PFSK-1 (cell line): Measurements from ENCODE around the gene MT1M.

Experiments used
- FOXP2 ChIP-seq: optimal IDR thresholded peaks from 2 replicates; pipeline ENCODE3; 2011; ENCODE audit warnings: borderline replicate concordance, control low read depth, inconsistent platforms; ENCODE audit not compliant: insufficient read depth; ENCODE audit errors: extremely low read length, extremely low read depth
- POLR2AphosphoS5 ChIP-seq: IDR thresholded peaks from 2 replicates; pipeline ENCODE4 v1.6.1; 2012; ENCODE audit warnings: low read depth, mild to moderate bottlenecking, control low read depth, low read length, moderate library complexity
- SIN3A ChIP-seq: IDR thresholded peaks from 2 replicates; pipeline ENCODE4 v1.6.1; 2012; ENCODE audit warnings: mild to moderate bottlenecking, low read length, moderate library complexity, borderline replicate concordance; ENCODE audit not compliant: insufficient read depth
- TAF1 ChIP-seq: IDR thresholded peaks from 2 replicates; pipeline ENCODE4 v1.6.1; 2012; ENCODE audit warnings: low read length, control low read depth, borderline replicate concordance; ENCODE audit not compliant: insufficient read depth
- TF ChIP-seq, protein P1 (sequence below), 2 experiments: IDR thresholded peaks; 2 replicates each; pipeline versions ENCODE4 v1.6.1 to v1.8.0; 2011 to 2012; ENCODE audit warnings: low read depth in 2 of 2, low read length in 2 of 2, control low read depth in 1 of 2, inconsistent platforms in 1 of 2, mild to moderate bottlenecking in 1 of 2, moderate library complexity in 1 of 2; ENCODE audit not compliant: insufficient read depth in 1 of 2

Gene MT1M

DNA sequence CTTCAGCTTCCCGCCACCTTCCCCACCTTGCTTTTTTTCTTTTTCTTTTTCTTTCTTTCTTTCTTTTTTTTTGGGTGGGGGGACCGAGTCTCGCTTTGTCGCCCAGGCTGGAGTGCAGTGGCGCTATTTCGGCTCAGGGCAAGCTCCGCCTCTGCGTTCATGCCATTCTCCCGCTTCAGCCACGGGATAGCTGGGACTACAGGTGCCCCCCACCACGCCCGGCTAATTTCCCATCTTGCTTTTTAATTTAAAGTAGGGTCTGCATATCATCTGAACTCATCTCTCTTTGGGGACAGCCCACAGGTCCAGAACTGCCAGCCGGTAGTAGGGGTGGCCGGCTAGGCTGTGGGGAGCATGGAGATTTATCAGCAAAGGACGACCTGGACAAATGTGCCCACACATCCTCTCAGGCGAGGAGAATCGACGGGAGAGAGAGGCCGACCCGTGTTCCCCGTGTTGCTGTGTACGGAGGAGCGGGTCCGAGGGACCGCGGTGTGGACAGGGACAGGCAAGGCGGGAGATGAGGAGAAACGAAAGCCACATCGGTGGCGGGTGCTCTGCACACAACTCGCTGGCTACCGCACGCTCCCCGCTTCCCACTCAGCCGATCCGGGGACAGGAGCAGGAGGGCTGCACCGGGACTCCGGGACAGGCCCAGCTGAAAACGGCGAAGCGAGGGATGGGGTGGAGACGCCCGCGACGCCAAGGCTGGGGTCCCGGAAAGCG is 2.4 kb downstream of the MT1M start:
- no peak for TF ChIP-seq POLR2AphosphoS5
- no peak for TF ChIP-seq FOXP2
- TF ChIP-seq, protein P1, sequence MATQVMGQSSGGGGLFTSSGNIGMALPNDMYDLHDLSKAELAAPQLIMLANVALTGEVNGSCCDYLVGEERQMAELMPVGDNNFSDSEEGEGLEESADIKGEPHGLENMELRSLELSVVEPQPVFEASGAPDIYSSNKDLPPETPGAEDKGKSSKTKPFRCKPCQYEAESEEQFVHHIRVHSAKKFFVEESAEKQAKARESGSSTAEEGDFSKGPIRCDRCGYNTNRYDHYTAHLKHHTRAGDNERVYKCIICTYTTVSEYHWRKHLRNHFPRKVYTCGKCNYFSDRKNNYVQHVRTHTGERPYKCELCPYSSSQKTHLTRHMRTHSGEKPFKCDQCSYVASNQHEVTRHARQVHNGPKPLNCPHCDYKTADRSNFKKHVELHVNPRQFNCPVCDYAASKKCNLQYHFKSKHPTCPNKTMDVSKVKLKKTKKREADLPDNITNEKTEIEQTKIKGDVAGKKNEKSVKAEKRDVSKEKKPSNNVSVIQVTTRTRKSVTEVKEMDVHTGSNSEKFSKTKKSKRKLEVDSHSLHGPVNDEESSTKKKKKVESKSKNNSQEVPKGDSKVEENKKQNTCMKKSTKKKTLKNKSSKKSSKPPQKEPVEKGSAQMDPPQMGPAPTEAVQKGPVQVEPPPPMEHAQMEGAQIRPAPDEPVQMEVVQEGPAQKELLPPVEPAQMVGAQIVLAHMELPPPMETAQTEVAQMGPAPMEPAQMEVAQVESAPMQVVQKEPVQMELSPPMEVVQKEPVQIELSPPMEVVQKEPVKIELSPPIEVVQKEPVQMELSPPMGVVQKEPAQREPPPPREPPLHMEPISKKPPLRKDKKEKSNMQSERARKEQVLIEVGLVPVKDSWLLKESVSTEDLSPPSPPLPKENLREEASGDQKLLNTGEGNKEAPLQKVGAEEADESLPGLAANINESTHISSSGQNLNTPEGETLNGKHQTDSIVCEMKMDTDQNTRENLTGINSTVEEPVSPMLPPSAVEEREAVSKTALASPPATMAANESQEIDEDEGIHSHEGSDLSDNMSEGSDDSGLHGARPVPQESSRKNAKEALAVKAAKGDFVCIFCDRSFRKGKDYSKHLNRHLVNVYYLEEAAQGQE (IDR thresholded peaks at IDR 0.05; ENCODE audit: insufficient read depth in 1 of 2, low read depth in 2 of 2, low read length in 2 of 2), result no peak
- TF ChIP-seq SIN3A, result no peak
- no peak for TF ChIP-seq TAF1

DNA sequence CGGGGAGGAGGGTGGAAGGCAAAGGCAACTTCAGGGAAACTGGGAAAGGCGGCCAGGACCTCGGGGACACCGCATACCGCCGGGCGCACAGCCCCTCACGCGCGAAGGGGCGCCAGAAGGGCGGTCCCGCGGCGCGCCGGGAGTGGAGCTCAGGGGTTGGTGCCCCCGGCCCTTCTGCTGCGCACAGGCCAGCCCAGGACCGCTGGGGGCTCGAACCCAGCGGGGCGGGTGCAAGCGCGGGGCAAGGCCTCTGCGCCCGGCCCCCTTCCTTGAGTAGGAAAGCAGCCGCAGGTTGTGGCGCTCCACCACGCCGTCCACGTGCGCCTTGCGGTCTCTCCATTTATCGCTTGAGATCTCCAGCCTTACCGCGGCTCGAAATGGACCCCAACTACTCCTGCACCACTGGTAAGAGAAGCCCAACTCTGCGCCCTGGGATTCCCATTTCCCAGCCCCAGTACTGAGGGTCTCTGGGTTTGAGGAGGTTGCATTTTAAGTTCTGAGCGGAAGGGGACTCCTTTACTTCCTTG is 3.0 kb downstream of the MT1M start:
- TF ChIP-seq, protein P1 (IDR thresholded peaks at IDR 0.05; ENCODE audit: insufficient read depth in 1 of 2, low read depth in 2 of 2, low read length in 2 of 2), result no peak
- no peak for TF ChIP-seq SIN3A
- TF ChIP-seq POLR2AphosphoS5, result no peak
- TF ChIP-seq FOXP2, result no peak
- TF ChIP-seq TAF1, result no peak

DNA sequence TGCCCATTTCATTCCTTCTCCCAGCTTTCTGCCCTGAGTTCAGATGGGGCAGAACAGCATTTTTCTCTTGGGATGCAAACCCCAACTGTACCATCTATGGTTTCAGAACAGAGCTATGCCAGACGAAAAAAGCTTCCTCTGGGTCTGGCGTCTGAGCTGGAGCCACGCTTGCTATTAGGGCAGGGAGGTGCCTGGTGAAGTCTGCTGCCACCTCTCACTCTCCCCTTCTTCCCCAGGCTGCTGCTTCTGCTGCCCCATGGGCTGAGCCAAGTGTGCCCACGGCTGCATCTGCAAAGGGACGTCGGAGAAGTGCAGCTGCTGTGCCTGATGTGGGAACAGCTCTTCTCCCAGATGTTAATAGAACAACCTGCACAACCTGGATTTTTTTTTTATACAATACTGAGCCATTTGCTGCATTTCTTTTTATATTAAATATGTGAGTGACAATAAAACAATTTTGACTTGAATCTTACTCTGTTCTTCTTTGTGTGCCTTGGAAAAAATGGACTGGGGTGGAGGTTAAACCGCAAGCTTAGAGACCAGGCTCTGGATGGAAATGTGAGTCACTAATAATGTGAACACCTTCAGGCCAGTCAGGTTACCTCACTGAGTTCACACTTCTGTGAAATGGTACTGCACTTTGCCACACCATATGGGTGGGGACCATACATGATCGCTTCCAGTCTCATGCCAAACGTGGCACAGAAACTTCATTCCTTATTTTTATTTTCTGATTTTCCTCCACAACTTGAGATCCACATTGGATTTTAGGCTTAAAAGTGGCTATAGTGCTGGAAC is 4.4 kb downstream of the MT1M start:
- TF ChIP-seq FOXP2 (no peak), SIN3A (no peak), POLR2AphosphoS5 (no peak), TAF1 (no peak)
- TF ChIP-seq, protein P1 (IDR thresholded peaks at IDR 0.05; ENCODE audit: insufficient read depth in 1 of 2, low read depth in 2 of 2, low read length in 2 of 2), result no peak

DNA sequence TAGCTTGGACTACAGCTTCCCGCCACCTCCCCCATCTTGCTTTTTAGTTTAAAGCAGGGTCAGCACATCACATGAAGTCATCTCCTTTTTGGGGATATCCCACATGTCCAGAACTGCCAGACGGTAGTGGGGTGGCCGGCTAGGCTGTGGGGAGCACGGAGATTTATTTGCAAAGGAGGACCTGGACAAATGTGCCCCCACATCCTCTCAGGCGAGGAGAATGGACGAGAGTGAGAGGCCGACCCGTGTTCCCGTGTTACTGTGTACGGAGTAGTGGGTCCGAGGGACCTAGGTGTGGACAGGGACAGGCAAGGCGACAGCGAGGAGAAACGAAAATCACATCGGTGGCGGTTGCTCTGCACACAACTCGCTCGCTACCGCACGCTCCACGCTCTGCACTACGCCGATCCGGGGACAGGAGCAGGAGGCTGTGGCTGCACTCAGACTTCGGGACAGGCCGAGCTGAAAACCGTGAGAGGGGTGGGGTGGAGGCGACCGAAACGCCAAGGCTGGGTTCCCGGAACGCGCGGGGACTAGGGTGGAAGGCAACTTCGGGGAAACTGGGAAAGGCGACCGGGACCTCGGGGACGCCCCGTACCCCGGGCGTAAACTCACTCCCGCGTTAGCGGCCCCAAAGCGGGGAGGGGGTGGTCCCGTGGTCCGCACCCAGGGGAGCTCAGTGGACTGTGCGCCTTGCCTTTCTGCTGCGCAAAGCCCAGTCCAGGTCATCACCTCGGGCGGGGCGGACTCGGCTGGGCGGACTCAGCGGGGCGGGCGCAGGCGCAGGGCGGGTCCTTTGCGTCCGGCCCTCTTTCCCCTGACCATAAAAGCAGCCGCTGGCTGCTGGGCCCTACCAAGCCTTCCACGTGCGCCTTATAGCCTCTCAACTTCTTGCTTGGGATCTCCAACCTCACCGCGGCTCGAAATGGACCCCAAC is 5.6 kb downstream of the MT1M start, which contains the start of gene MT1A:
MT1A (plus strand) TSS at position 853 of the 937 bp plus-strand sequence; CDS start at position 926, 73 bp downstream.
- TF ChIP-seq, protein P1 (IDR thresholded peaks at IDR 0.05; ENCODE audit: insufficient read depth in 1 of 2, low read depth in 2 of 2, low read length in 2 of 2), result no peak
- no peak for TF ChIP-seq SIN3A
- no peak for TF ChIP-seq TAF1
- TF ChIP-seq FOXP2, result no peak
- TF ChIP-seq POLR2AphosphoS5, result no peak
